Tibial nerve (tissue), 3 donors: ENCODE measurements around the gene TLE1.
A peak's percentile ranks its signal among the peaks of the same experiment; 100 is the strongest.

Source experiments
- POLR2A ChIP-seq, 2 donors: fragments of 450-650 bp; IDR thresholded peaks; one replicate each; pipeline ENCODE4 v1.6.1; 2017; ENCODE audit warnings: antibody characterized with exemption in 2 of 2, mild to moderate bottlenecking in 2 of 2, moderate library complexity in 2 of 2
- TF ChIP-seq, protein P1 (sequence below), 5 experiments: fragments of 200-600 bp in 3 of 5; fragments of 450-650 bp in 2 of 5; sonication (generic) in 3 of 5; IDR thresholded peaks; one replicate each; pipeline ENCODE4 v1.5.1; 2016 to 2019; ENCODE audit warnings: antibody characterized with exemption in 5 of 5, mild to moderate bottlenecking in 3 of 5, moderate library complexity in 2 of 5

DNA sequence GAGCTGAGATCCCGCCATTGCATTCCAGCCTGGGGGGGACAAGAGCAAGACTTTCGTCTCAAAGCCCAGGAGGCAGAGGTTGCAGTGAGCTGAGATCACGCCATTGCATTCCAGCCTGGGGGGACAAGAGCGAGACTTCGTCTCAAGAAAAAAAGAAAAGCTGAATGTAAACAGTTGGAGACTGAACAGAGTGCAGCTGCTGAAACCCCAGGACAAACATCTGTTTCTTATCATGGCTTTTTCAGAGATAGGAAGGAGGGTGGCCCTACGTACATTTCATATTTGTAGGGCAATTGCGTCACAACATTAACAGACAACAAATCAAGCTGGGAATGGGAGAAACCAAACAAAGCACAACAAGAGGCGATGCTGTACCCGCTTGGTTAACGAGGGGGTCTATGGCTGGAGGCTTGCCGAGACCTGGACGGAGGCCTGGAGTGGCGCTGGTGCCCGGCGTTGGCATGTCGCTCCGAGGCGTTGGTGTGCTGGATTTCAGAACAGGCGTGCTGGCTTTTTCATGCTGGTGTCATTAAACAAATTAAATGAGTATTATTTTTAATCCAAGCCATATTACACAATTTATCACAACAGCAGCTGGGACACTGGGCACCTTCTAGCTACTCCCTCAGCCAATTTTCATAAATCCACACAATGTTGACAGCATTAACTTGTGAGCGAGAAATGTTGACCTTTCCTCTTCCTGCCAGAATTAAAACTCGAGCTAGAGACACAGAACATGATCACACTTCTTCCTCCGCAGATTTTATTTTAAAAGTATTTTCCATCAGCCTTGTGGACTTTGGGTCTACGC, 76.1 kb downstream of the TLE1 start:
- TF ChIP-seq, protein P1, sequence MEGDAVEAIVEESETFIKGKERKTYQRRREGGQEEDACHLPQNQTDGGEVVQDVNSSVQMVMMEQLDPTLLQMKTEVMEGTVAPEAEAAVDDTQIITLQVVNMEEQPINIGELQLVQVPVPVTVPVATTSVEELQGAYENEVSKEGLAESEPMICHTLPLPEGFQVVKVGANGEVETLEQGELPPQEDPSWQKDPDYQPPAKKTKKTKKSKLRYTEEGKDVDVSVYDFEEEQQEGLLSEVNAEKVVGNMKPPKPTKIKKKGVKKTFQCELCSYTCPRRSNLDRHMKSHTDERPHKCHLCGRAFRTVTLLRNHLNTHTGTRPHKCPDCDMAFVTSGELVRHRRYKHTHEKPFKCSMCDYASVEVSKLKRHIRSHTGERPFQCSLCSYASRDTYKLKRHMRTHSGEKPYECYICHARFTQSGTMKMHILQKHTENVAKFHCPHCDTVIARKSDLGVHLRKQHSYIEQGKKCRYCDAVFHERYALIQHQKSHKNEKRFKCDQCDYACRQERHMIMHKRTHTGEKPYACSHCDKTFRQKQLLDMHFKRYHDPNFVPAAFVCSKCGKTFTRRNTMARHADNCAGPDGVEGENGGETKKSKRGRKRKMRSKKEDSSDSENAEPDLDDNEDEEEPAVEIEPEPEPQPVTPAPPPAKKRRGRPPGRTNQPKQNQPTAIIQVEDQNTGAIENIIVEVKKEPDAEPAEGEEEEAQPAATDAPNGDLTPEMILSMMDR (IDR thresholded peaks at IDR 0.05), result peak in 1 of 5 experiments; percentile 10
- TF ChIP-seq POLR2A (IDR thresholded peaks at IDR 0.05), result no peak
